Measurements from ENCODE around the gene PAX5. TPM values are rescaled to one million over a fixed set of nuclear protein-coding genes. Genes with fewer than 3 reads are reported as not detected.

PAX5 gene
- total RNA-seq, 1 experiment from 2014 or later, result 6.6 TPM

- DNase-seq (ENCODE audit: low spot score), result no peak
- ChIA-PET CTCF (interaction anchor here (0.8 to 4.1 kb wide), 3 partner anchors 9 to 133 kb away, joined by 3 to 22 read pairs (median 12); no protein-coding TSS in a partner anchor), POLR2A (no interaction called here)
- H3K27me3 Mint-ChIP-seq (ENCODE audit: low read depth), result peaks cover 40% of the 10 kb centered on the region
- H3K4me3 Mint-ChIP-seq, result no peak overlapping the region
- no peak for ATAC-seq
- H3K36me3 Mint-ChIP-seq, result no peaks in the 10 kb centered on the region
- no peaks in the 10 kb centered on the region for H3K9me3 Mint-ChIP-seq
- H3K27ac Mint-ChIP-seq, result no peak overlapping the region
- peaks cover 12% of the 10 kb centered on the region for H3K4me1 Mint-ChIP-seq
- TF ChIP-seq KAT7 (CRISPR knock-in tag; IDR thresholded peaks at IDR 0.05; ENCODE audit: borderline replicate concordance), result no peak
- no peak for TF ChIP-seq CREM (CRISPR knock-in tag; IDR thresholded peaks at IDR 0.05)
- TF ChIP-seq GABPB1 (CRISPR knock-in tag; IDR thresholded peaks at IDR 0.05), result no peak
- TF ChIP-seq ETV6 (CRISPR knock-in tag; IDR thresholded peaks at IDR 0.05), result no peak
- no peak for TF ChIP-seq GTF2I (CRISPR knock-in tag; conservative IDR thresholded peaks at IDR 0.05)
- TF ChIP-seq E2F4 (CRISPR knock-in tag; IDR thresholded peaks at IDR 0.05; ENCODE audit: borderline replicate concordance, low read depth), result no peak
- no peak for TF ChIP-seq ZNF416 (CRISPR knock-in tag; IDR thresholded peaks at IDR 0.05)
- TF ChIP-seq SP1 (CRISPR knock-in tag; conservative IDR thresholded peaks at IDR 0.05), result no peak
- TF ChIP-seq ZNF532 (CRISPR knock-in tag; IDR thresholded peaks at IDR 0.05; ENCODE audit: borderline replicate concordance), result no peak
- no peak for TF ChIP-seq FOXP4 (CRISPR knock-in tag; IDR thresholded peaks at IDR 0.05)
- no peak for TF ChIP-seq ZNF423 (CRISPR knock-in tag; IDR thresholded peaks at IDR 0.05)
- no peak for TF ChIP-seq NR1H2 (CRISPR knock-in tag; IDR thresholded peaks at IDR 0.05)
- TF ChIP-seq ZNF425 (CRISPR knock-in tag; conservative IDR thresholded peaks at IDR 0.05), result no peak
- TF ChIP-seq AR (CRISPR knock-in tag; IDR thresholded peaks at IDR 0.05), result no peak
- TF ChIP-seq ZMAT4 (CRISPR knock-in tag; IDR thresholded peaks at IDR 0.05), result no peak
- no peak for TF ChIP-seq IRF2 (CRISPR knock-in tag; IDR thresholded peaks at IDR 0.05; ENCODE audit: borderline replicate concordance, low read depth)
- no peak for TF ChIP-seq AFF4 (CRISPR knock-in tag; IDR thresholded peaks at IDR 0.05; ENCODE audit: borderline replicate concordance)
- no peak for TF ChIP-seq NFATC4 (CRISPR knock-in tag; IDR thresholded peaks at IDR 0.05)
Measured at GRCh38 chr9:37005517-37006140, 28.4 kb downstream of the PAX5 start.

Data from WTC11 (cell line).